Psoas muscle (tissue), 8 donors: ENCODE measurements around the gene SLC2A4. TPM values are rescaled to one million over a fixed set of nuclear protein-coding genes. Genes with fewer than 3 reads are reported as not detected.

Experiments
- ATAC-seq, 4 donors: fragments of 200-7000 bp; cut with Tn5 transposase; one replicate each; pipeline ENCODE4 v1.9.1; 2020; ENCODE audit warnings: moderate library complexity in 3 of 4, mild to moderate bottlenecking in 2 of 4
- DNase-seq, 2 donors: peaks; one replicate each; pipeline ENCODE4 v3.0.0-alpha.2; 2020
- H3K27ac ChIP-seq: fragments of 200-600 bp; one replicate; pipeline ENCODE4 v1.8.0; 2022
- H3K27me3 ChIP-seq, 3 donors: fragments of 200-600 bp in 1 of 3; one replicate each; pipeline versions ENCODE4 v1.6.1 to v1.8.0; 2013 to 2022; ENCODE audit warnings: low read length in 2 of 3, mild to moderate bottlenecking in 2 of 3, moderate library complexity in 1 of 3; ENCODE audit not compliant: insufficient read depth in 3 of 3
- H3K36me3 ChIP-seq, 2 donors: fragments of 200-600 bp in 1 of 2; one replicate each; pipeline versions ENCODE4 v1.6.1 to v1.8.0; 2013 to 2022; ENCODE audit warnings: low read depth in 1 of 2, mild to moderate bottlenecking in 1 of 2, moderate library complexity in 1 of 2; ENCODE audit not compliant: insufficient read depth in 1 of 2
- H3K4me1 ChIP-seq: fragments of 200-600 bp; one replicate; pipeline ENCODE4 v1.8.0; 2022
- H3K4me3 ChIP-seq: fragments of 200-600 bp; one replicate; pipeline ENCODE4 v1.8.0; 2022; ENCODE audit warnings: mild to moderate bottlenecking
- H3K9me3 ChIP-seq: fragments of 200-600 bp; one replicate; pipeline ENCODE4 v1.8.0; 2022
- CTCF ChIP-seq: fragments of 200-600 bp; IDR thresholded peaks from one replicate; pipeline ENCODE4 v1.8.0; 2022; ENCODE audit warnings: antibody characterized with exemption
- WGBS, 3 donors: extraction: QIAGEN DNeasy Blood & Tissue Kit; methylation state at CpG; one replicate each; pipeline versions ENCODE4 v1.1.6 to v1.1.7; 2013; 5-methylcytosine and 5-hydroxymethylcytosine counted together
- intact Hi-C, 2 donors: fragments of 100-400 bp; cut with DNase I; formaldehyde crosslinking; loops; one replicate each; pipeline versions ENCODE4 v1.11.0 to v1.14.2; 2022
- long read RNA-seq, 2 donors: library from polyadenylated mRNA; unstranded; transcript quantifications; one replicate each; pipeline ENCODE4 v2.0.0, GENCODE V29; 2021
- polyA plus RNA-seq, 3 donors: library from polyadenylated mRNA; stranded (reverse); fragments of 200-250 nt; gene quantifications; one replicate each; pipeline ENCODE4 v1.2.3, GENCODE V29; 2013
- total RNA-seq, 4 donors: library from RNA; stranded (reverse); fragmentation: NEBNext Ultra II Directional in 2 of 4; extraction: Animal tissue kit (Norgen Biotek cat#: 25700) in 2 of 4; gene quantifications; one replicate each; pipeline versions ENCODE4 v1.2.1 to v1.2.4, GENCODE V29; 2021 to 2023
- donor health status: healthy with polysubstance abuse.
- donor health status: DM: no; HTN: no; CAD: no; lungs with moderate emphysema.
- donor health status: Bipolar disorder and iron deficiency.
- donor health status: healthy.
- donor health status: DM: yes; HTN: yes; CAD: no.
- donor health status: DM: no; HTN: no; CAD: no.
- donor health status: DM: no; HTN: no; CAD: no.
- donor health status: DM: yes; HTN: yes; CAD: no.

SLC2A4 gene
- total RNA-seq: 100 to 1,000 TPM in 3 of 4 donors, 10 to 100 TPM in 1; 50.9 to 257 (median 139) TPM
- 100 to 1,000 TPM in 1 of 3 donors, 10 to 100 TPM in 2; 19.4 to 127 (median 33.8) TPM for polyA plus RNA-seq
- long read RNA-seq, donor 1, transcript SLC2A4-201 (11 exons, 3,426 nt): major isoform, 10 of 19 reads
- long read RNA-seq, donor 1, partial matches to known transcripts: 2 of 19 reads
- long read RNA-seq, donor 1, other reads (novel, unspliced or antisense): 7 of 19 reads
- long read RNA-seq, donor 2, transcript SLC2A4-201 (11 exons, 3,426 nt): major isoform, 115 of 163 reads
- long read RNA-seq, donor 2, partial matches to known transcripts: 23 of 163 reads
- long read RNA-seq, donor 2, other reads (novel, unspliced or antisense): 22 of 163 reads

- intact Hi-C loops: loop anchor here (2.0 to 5.0 kb wide), 3 partner anchors 15 to 66 kb away; partner anchors contain the start of gene GABARAP (in 1 of the 2)
- ATAC-seq (peak; percentile 78 to 84 (median 79)), DNase-seq (peak; percentile 95 to 98)
- TF ChIP-seq CTCF: no peak
- WGBS, 3 donors: 0 to 1% (median 1%) methylated on average over 64 to 71 of the region's 71 CpGs
- Histone ChIP-seq H3K9me3 (no peaks in the 10 kb centered on the region), H3K27ac (peak within 1 kb of the TSS; percentile 96), H3K4me1 (peaks cover 29% of the 10 kb centered on the region), H3K36me3 (peaks cover 0 to 28% of the 10 kb centered on the region in 2 donors), H3K4me3 (peak within 1 kb of the TSS; percentile 86), H3K27me3 (no peaks in the 10 kb centered on the region)
Observed at GRCh38 chr17:7281074-7281952, at the start of gene SLC2A4. Gene SLC2A4, plus strand, starts transcription at chr17:7281718. Its CDS starts 217 bp downstream, at chr17:7281935.

GRCh38 chr17:7232114-7232513 lies 49.4 kb upstream of the SLC2A4 start:
- Histone ChIP-seq H3K4me3 (peak overlapping the region; percentile 94), H3K36me3 (peaks cover 0 to 55% of the 10 kb centered on the region in 2 donors), H3K27ac (no peak overlapping the region), H3K27me3 (no peaks in the 10 kb centered on the region), H3K9me3 (no peaks in the 10 kb centered on the region), H3K4me1 (peaks cover 29% of the 10 kb centered on the region)
- intact Hi-C loops: loop anchor here in 1 of 2 donors (10.0 kb wide), 1 partner anchor 353 kb away; the partner anchor contains the start of gene MPDU1
- ATAC-seq (no peak), DNase-seq (no peak)
- whole genome bisulfite sequencing, 3 donors: 65 to 78% (median 66%) methylated on average over 5 of the region's 5 CpGs
- no peak for TF ChIP-seq CTCF

- no peak for TF ChIP-seq CTCF
- H3K9me3 ChIP-seq: no peaks in the 10 kb centered on the region
- intact Hi-C loops: loop anchor here in 1 of 2 donors (10.0 kb wide), 1 partner anchor 351 kb away; the partner anchor contains the start of gene MPDU1
- ATAC-seq (peak in 2 of 4 donors; percentile 0), DNase-seq (no peak)
- peak overlapping the region; percentile 94 for H3K4me3 ChIP-seq
- peaks cover 0 to 40% of the 10 kb centered on the region in 2 donors for H3K36me3 ChIP-seq
- peak overlapping the region; percentile 81 for H3K27ac ChIP-seq
- H3K27me3 ChIP-seq: no peaks in the 10 kb centered on the region
- H3K4me1 ChIP-seq: peaks cover 29% of the 10 kb centered on the region
- WGBS, 3 donors: 0 to 1% (median 1%) methylated on average over 9 of the region's 9 CpGs
Observed at GRCh38 chr17:7233701-7234082, 47.8 kb upstream of the SLC2A4 start.

GRCh38 chr17:7234083-7234951 lies 47.2 kb upstream of the SLC2A4 start, which contains the start of gene DVL2:
Gene DVL2, minus strand, starts transcription at chr17:7234517. Its CDS starts 255 bp downstream, at chr17:7234262.
- ATAC-seq: peak; percentile 67 to 79 (median 72)
- no peak for TF ChIP-seq CTCF
- Histone ChIP-seq H3K27me3 (no peaks in the 10 kb centered on the region), H3K4me3 (peak within 1 kb of the TSS; percentile 94), H3K27ac (peak within 1 kb of the TSS; percentile 81), H3K36me3 (peaks cover 0 to 34% of the 10 kb centered on the region in 2 donors), H3K9me3 (no peaks in the 10 kb centered on the region), H3K4me1 (peaks cover 29% of the 10 kb centered on the region)
- peak; percentile 93 to 98 for DNase-seq
- WGBS, 3 donors: 0% methylated on average over 58 to 72 of the region's 72 CpGs
- intact Hi-C loops: loop anchor here in 1 of 2 donors (10.0 kb wide), 1 partner anchor 350 kb away; the partner anchor contains the start of gene MPDU1
